GM18868 (cell line): Measurements from ENCODE around the gene ALPP.
"Not testable (repeated sequence)": the region's sequence is repeated elsewhere in the genome, so short reads cannot be mapped to it uniquely, and the experiment has no call there.

Experiments used
- ATAC-seq: cut with Tn5 transposase; IDR thresholded peaks from one replicate; pipeline ENCODE4 v1.9.1; 2021; ENCODE audit warnings: mild to moderate bottlenecking, moderate library complexity; ENCODE audit not compliant: unreplicated experiment

Gene ALPP

GRCh38 chr2:232379610-232380590, 1.3 kb downstream of the ALPP start:
- not testable (repeated sequence) for ATAC-seq

- ATAC-seq: not testable (repeated sequence)
These were observed 2.9 kb downstream of the ALPP start for GRCh38 chr2:232381204-232382031.

GRCh38 chr2:232382331-232383225, 4.0 kb downstream of the ALPP start:
- no peak for ATAC-seq

GRCh38 chr2:232384466-232384865, 5.9 kb downstream of the ALPP start:
- ATAC-seq: no peak

- not testable (repeated sequence) for ATAC-seq
These were observed 6.5 kb downstream of the ALPP start for GRCh38 chr2:232385058-232385457.

- ATAC-seq: no peak
These were observed 7.3 kb downstream of the ALPP start for GRCh38 chr2:232385660-232386489.

- ATAC-seq: no peak
These were observed 7.9 kb downstream of the ALPP start for GRCh38 chr2:232386490-232386739.

- no peak for ATAC-seq
These were observed 8.3 kb downstream of the ALPP start for GRCh38 chr2:232386740-232387450.

- ATAC-seq: no peak
These were observed 9.1 kb downstream of the ALPP start for GRCh38 chr2:232387451-232388171.

- ATAC-seq: no peak
These were observed 9.9 kb downstream of the ALPP start for GRCh38 chr2:232388324-232388891.

GRCh38 chr2:232389327-232389726, 10.8 kb downstream of the ALPP start:
- no peak for ATAC-seq

GRCh38 chr2:232390661-232391060, 12.1 kb downstream of the ALPP start:
- ATAC-seq: no peak

GRCh38 chr2:232393556-232393955, 15.0 kb downstream of the ALPP start:
- no peak for ATAC-seq

- not testable (repeated sequence) for ATAC-seq
These were observed 15.9 kb downstream of the ALPP start for GRCh38 chr2:232394431-232394830.

GRCh38 chr2:232395586-232395985, 17.0 kb downstream of the ALPP start:
- ATAC-seq: no peak

GRCh38 chr2:232396683-232397082, 18.1 kb downstream of the ALPP start:
- ATAC-seq: no peak

GRCh38 chr2:232398293-232399034, 19.9 kb downstream of the ALPP start:
- no peak for ATAC-seq
